Measurements from ENCODE around the gene GALNT7. TPM values are rescaled to one million over a fixed set of nuclear protein-coding genes. Genes with fewer than 3 reads are reported as not detected.

The GALNT7 gene
- total RNA-seq, 1 donor = 18.8 TPM

GRCh38 chr4:173233857-173234256 is 65.2 kb downstream of the GALNT7 start:
- no peak overlapping the region for H3K4me3 ChIP-seq (ENCODE audit: insufficient read depth, low read length)
- no peaks in the 10 kb centered on the region for H4K20me1 ChIP-seq (ENCODE audit: insufficient read depth, low read length)
- no peaks in the 10 kb centered on the region for H3K79me2 ChIP-seq (ENCODE audit: insufficient read depth, low read length)
- H2AFZ ChIP-seq (ENCODE audit: low read length) = no peak overlapping the region
- H3K4me1 ChIP-seq (ENCODE audit: insufficient read depth, low read length) = no peaks in the 10 kb centered on the region
- no peaks in the 10 kb centered on the region for H3K9me3 ChIP-seq (ENCODE audit: low read depth, low read length)
- DNase-seq (ENCODE audit: insufficient read length, low spot score, missing footprints) = no peak
- no peak overlapping the region for H3K4me2 ChIP-seq (ENCODE audit: insufficient read depth, low read length)
- no peak overlapping the region for H3K27ac ChIP-seq (ENCODE audit: low read depth, low read length)
- no peak for TF ChIP-seq CTCF (IDR thresholded peaks at IDR 0.05; ENCODE audit: extremely low read depth, low read depth, low read length)
- no peaks in the 10 kb centered on the region for H3K36me3 ChIP-seq (ENCODE audit: insufficient read depth, low read length)
- no peaks in the 10 kb centered on the region for H3K27me3 ChIP-seq (ENCODE audit: insufficient read depth, low read length)

- no peak for DNase-seq (ENCODE audit: insufficient read length, low spot score, missing footprints)
- Histone ChIP-seq H3K9me3 (ENCODE audit: low read depth, low read length) (no peaks in the 10 kb centered on the region), H3K79me2 (ENCODE audit: insufficient read depth, low read length) (no peaks in the 10 kb centered on the region), H3K27ac (ENCODE audit: low read depth, low read length) (no peak overlapping the region), H4K20me1 (ENCODE audit: insufficient read depth, low read length) (no peaks in the 10 kb centered on the region), H3K4me2 (ENCODE audit: insufficient read depth, low read length) (no peak overlapping the region), H3K36me3 (ENCODE audit: insufficient read depth, low read length) (no peaks in the 10 kb centered on the region), H3K4me3 (ENCODE audit: insufficient read depth, low read length) (no peak overlapping the region), H2AFZ (ENCODE audit: low read length) (no peak overlapping the region), H3K27me3 (ENCODE audit: insufficient read depth, low read length) (no peaks in the 10 kb centered on the region), H3K4me1 (ENCODE audit: insufficient read depth, low read length) (no peaks in the 10 kb centered on the region)
- TF ChIP-seq CTCF (IDR thresholded peaks at IDR 0.05; ENCODE audit: extremely low read depth, low read depth, low read length) = no peak
Observed at GRCh38 chr4:173235050-173235449, 66.4 kb downstream of the GALNT7 start.

- H3K27ac ChIP-seq (ENCODE audit: low read depth, low read length) = no peak overlapping the region
- no peak for DNase-seq (ENCODE audit: insufficient read length, low spot score, missing footprints)
Observed at GRCh38 chr4:173236301-173236700, 67.7 kb downstream of the GALNT7 start.

GRCh38 chr4:173237152-173237551 is 68.5 kb downstream of the GALNT7 start:
- no peaks in the 10 kb centered on the region for H3K4me1 ChIP-seq (ENCODE audit: insufficient read depth, low read length)
- no peaks in the 10 kb centered on the region for H3K36me3 ChIP-seq (ENCODE audit: insufficient read depth, low read length)
- no peaks in the 10 kb centered on the region for H4K20me1 ChIP-seq (ENCODE audit: insufficient read depth, low read length)
- H3K27ac ChIP-seq (ENCODE audit: low read depth, low read length) = no peak overlapping the region
- H3K4me3 ChIP-seq (ENCODE audit: insufficient read depth, low read length) = no peak overlapping the region
- H3K9me3 ChIP-seq (ENCODE audit: low read depth, low read length) = no peaks in the 10 kb centered on the region
- no peak overlapping the region for H2AFZ ChIP-seq (ENCODE audit: low read length)
- H3K27me3 ChIP-seq (ENCODE audit: insufficient read depth, low read length) = no peaks in the 10 kb centered on the region
- TF ChIP-seq CTCF (IDR thresholded peaks at IDR 0.05; ENCODE audit: extremely low read depth, low read depth, low read length) = no peak
- no peaks in the 10 kb centered on the region for H3K79me2 ChIP-seq (ENCODE audit: insufficient read depth, low read length)
- no peak overlapping the region for H3K4me2 ChIP-seq (ENCODE audit: insufficient read depth, low read length)
- DNase-seq (ENCODE audit: insufficient read length, low spot score, missing footprints) = no peak

More at GRCh38 chr4:173236301-173236700, 67.7 kb downstream of the GALNT7 start:
- Histone ChIP-seq H3K4me2 (ENCODE audit: insufficient read depth, low read length) (no peak overlapping the region), H3K4me3 (ENCODE audit: insufficient read depth, low read length) (no peak overlapping the region), H2AFZ (ENCODE audit: low read length) (no peak overlapping the region), H3K36me3 (ENCODE audit: insufficient read depth, low read length) (no peaks in the 10 kb centered on the region), H3K9me3 (ENCODE audit: low read depth, low read length) (no peaks in the 10 kb centered on the region), H3K79me2 (ENCODE audit: insufficient read depth, low read length) (no peaks in the 10 kb centered on the region), H4K20me1 (ENCODE audit: insufficient read depth, low read length) (no peaks in the 10 kb centered on the region), H3K27me3 (ENCODE audit: insufficient read depth, low read length) (no peaks in the 10 kb centered on the region), H3K4me1 (ENCODE audit: insufficient read depth, low read length) (no peaks in the 10 kb centered on the region)
- no peak for TF ChIP-seq CTCF (IDR thresholded peaks at IDR 0.05; ENCODE audit: extremely low read depth, low read depth, low read length)

Measured in osteoblast (primary cell).